Chondrocyte (in vitro differentiated cells): ENCODE results near the gene USP19. TPM values are rescaled to one million over a fixed set of nuclear protein-coding genes. Genes with fewer than 3 reads are reported as not detected.
A peak's percentile ranks its signal among the peaks of the same experiment; 100 is the strongest.

ENCODE experiments used
- DNase-seq: peaks from one replicate; pipeline ENCODE4 v3.0.0; 2021; ENCODE audit warnings: mixed read lengths, low spot score
- H3K27ac Mint-ChIP-seq: one replicate; pipeline ENCODE4 v1.8.0; 2021; ENCODE audit warnings: mild to moderate bottlenecking, moderate library complexity, mixed read lengths; ENCODE audit not compliant: unreplicated experiment
- H3K27me3 Mint-ChIP-seq: 2 replicates; pipeline ENCODE4 v1.8.0; 2021; ENCODE audit warnings: low read depth, mixed read lengths
- H3K36me3 Mint-ChIP-seq: 2 replicates; pipeline ENCODE4 v1.8.0; 2021; ENCODE audit warnings: low read depth, mixed read lengths
- H3K4me1 Mint-ChIP-seq: 2 replicates; pipeline ENCODE4 v1.8.0; 2021; ENCODE audit warnings: low read depth, mild to moderate bottlenecking, mixed read lengths
- H3K4me3 Mint-ChIP-seq: one replicate; pipeline ENCODE4 v1.8.0; 2021; ENCODE audit warnings: mild to moderate bottlenecking, moderate library complexity, mixed read lengths; ENCODE audit not compliant: unreplicated experiment
- H3K9me3 Mint-ChIP-seq: 2 replicates; pipeline ENCODE4 v1.8.0; 2021; ENCODE audit warnings: low read depth, mixed read lengths
- total RNA-seq: library from RNA; stranded (reverse); gene quantifications from 3 replicates; pipeline ENCODE4 v1.2.1, GENCODE V29; 2021
- TF ChIP-seq, protein P1 (sequence below): fragments of 200-600 bp; sonication (generic); IDR thresholded peaks from 2 replicates; pipeline ENCODE4 v1.5.0; 2021; ENCODE audit warnings: antibody characterized with exemption, mild to moderate bottlenecking, moderate library complexity

The USP19 gene
- total RNA-seq, 1 donor from 2014 or later = 34.2 TPM

GRCh38 chr3:49132437-49133225 lies 12.0 kb upstream of the USP19 start, which contains the start of gene LAMB2:
LAMB2 (minus strand) TSS chr3:49133050; CDS start chr3:49132867, 183 bp downstream.
- no peak for DNase-seq
- H3K4me1 Mint-ChIP-seq = peaks cover 32% of the 10 kb centered on the region

GRCh38 chr3:49132073-49132436 lies 11.4 kb upstream of the USP19 start:
- peaks cover 32% of the 10 kb centered on the region for H3K4me1 Mint-ChIP-seq
- H3K27me3 Mint-ChIP-seq = no peaks in the 10 kb centered on the region
- TF ChIP-seq, protein P1, sequence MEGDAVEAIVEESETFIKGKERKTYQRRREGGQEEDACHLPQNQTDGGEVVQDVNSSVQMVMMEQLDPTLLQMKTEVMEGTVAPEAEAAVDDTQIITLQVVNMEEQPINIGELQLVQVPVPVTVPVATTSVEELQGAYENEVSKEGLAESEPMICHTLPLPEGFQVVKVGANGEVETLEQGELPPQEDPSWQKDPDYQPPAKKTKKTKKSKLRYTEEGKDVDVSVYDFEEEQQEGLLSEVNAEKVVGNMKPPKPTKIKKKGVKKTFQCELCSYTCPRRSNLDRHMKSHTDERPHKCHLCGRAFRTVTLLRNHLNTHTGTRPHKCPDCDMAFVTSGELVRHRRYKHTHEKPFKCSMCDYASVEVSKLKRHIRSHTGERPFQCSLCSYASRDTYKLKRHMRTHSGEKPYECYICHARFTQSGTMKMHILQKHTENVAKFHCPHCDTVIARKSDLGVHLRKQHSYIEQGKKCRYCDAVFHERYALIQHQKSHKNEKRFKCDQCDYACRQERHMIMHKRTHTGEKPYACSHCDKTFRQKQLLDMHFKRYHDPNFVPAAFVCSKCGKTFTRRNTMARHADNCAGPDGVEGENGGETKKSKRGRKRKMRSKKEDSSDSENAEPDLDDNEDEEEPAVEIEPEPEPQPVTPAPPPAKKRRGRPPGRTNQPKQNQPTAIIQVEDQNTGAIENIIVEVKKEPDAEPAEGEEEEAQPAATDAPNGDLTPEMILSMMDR = no peak
- peaks cover 16% of the 10 kb centered on the region for H3K36me3 Mint-ChIP-seq
- no peaks in the 10 kb centered on the region for H3K9me3 Mint-ChIP-seq
- DNase-seq = no peak
- peak overlapping the region; percentile 91 for H3K27ac Mint-ChIP-seq
- H3K4me3 Mint-ChIP-seq = peak overlapping the region; percentile 92

More at GRCh38 chr3:49132437-49133225, 12.0 kb upstream of the USP19 start, which contains the start of gene LAMB2:
- TF ChIP-seq, protein P1 = peak; percentile 43
- Mint-ChIP-seq H3K27me3 (peaks cover 2% of the 10 kb centered on the region), H3K9me3 (no peaks in the 10 kb centered on the region), H3K27ac (peak within 1 kb of the TSS; percentile 91), H3K4me3 (peak within 1 kb of the TSS; percentile 92), H3K36me3 (peaks cover 16% of the 10 kb centered on the region)

GRCh38 chr3:49131576-49131975 lies 11.0 kb upstream of the USP19 start:
- TF ChIP-seq, protein P1 = no peak
- DNase-seq = no peak
- H3K4me1 Mint-ChIP-seq = peaks cover 32% of the 10 kb centered on the region
- no peak overlapping the region for H3K27ac Mint-ChIP-seq
- peaks cover 18% of the 10 kb centered on the region for H3K36me3 Mint-ChIP-seq
- no peaks in the 10 kb centered on the region for H3K27me3 Mint-ChIP-seq
- peak overlapping the region; percentile 92 for H3K4me3 Mint-ChIP-seq
- H3K9me3 Mint-ChIP-seq = no peaks in the 10 kb centered on the region

DNA sequence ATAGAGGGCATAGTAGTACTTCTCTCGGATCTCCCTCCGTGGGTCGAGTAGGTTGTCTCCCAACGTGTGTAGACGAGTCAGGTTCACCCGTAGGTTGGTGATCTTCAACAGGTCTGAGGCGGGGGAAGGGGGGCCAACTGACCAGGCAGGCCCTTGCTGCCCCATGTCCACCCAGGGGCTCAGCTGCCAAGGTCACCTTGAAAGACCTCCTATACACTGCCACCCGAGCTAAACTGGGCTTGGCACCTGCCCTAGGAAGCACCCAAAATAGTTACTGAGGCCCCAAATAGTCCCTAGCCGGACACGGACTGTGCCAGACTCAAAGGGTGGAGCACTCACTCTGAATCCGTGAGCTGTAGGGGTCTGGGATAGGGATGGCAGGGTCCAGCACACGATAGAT lies 10.4 kb upstream of the USP19 start:
- no peak for DNase-seq
- Mint-ChIP-seq H3K9me3 (no peaks in the 10 kb centered on the region), H3K27me3 (no peaks in the 10 kb centered on the region), H3K4me1 (peaks cover 32% of the 10 kb centered on the region), H3K36me3 (peaks cover 19% of the 10 kb centered on the region), H3K4me3 (peak overlapping the region; percentile 92), H3K27ac (no peak overlapping the region)
- TF ChIP-seq, protein P1 = no peak

- Mint-ChIP-seq H3K27me3 (no peaks in the 10 kb centered on the region), H3K4me3 (no peak overlapping the region), H3K36me3 (peaks cover 36% of the 10 kb centered on the region), H3K27ac (peak overlapping the region; percentile 25), H3K4me1 (peaks cover 11% of the 10 kb centered on the region), H3K9me3 (no peaks in the 10 kb centered on the region)
- TF ChIP-seq, protein P1 = peak; percentile 14
- no peak for DNase-seq
Measured at GRCh38 chr3:49124991-49125670, 4.5 kb upstream of the USP19 start.
